ENCODE measurements around the gene POLR2L. TPM values are rescaled to one million over a fixed set of nuclear protein-coding genes. Genes with fewer than 3 reads are reported as not detected.
A peak's percentile ranks its signal among the peaks of the same experiment; 100 is the strongest.

The POLR2L gene
- total RNA-seq, 1 experiment from 2014 or later, result 118 TPM

DNA sequence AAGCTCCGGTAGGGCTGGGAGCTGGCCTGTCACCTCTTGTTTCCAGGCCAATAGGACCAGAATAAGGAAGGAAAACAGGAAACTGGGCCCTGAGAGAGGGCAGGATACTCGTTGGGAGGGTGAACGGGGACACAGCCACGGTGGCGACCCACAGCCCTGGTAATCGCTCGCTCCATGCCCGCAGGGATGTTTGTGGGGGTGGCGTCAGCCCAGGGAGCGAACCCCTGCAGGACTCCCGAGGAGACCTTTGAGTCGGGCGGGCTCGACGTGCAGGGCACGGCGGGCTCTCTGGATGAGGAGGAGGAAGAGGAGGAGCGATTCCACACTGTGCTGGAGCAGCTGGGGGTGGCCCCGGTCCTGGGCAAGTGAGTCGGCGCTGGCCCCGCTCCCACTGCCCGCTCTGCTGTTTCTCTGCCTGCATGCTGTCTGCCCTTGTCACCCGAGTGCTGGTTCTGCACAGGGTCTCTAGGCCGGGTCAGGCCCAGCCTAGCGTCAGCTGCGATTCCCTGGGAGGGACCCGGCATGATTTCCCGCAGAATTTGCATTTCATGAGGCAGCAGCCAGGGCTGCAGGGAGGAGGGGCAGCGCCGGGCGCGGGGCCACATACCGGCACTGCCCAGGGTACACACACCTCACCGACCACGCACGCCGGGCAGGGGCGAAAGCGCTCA lies 13.0 kb downstream of the POLR2L start:
- Mint-ChIP-seq H3K36me3 (ENCODE audit: insufficient read depth, unreplicated experiment) (peaks cover 20% of the 10 kb centered on the region), H3K9me3 (ENCODE audit: unreplicated experiment) (no peaks in the 10 kb centered on the region), H3K4me3 (ENCODE audit: unreplicated experiment) (no peak overlapping the region), H3K4me1 (ENCODE audit: insufficient read depth, unreplicated experiment) (peaks cover 16% of the 10 kb centered on the region), H3K27me3 (ENCODE audit: insufficient read depth, unreplicated experiment) (no peaks in the 10 kb centered on the region), H3K27ac (ENCODE audit: low read depth, unreplicated experiment) (no peak overlapping the region)
- intact Hi-C loops (cut with micrococcal nuclease), result no loop called here
- DNase-seq (ENCODE audit: unreplicated experiment), result no peak
- TF ChIP-seq, protein P1, sequence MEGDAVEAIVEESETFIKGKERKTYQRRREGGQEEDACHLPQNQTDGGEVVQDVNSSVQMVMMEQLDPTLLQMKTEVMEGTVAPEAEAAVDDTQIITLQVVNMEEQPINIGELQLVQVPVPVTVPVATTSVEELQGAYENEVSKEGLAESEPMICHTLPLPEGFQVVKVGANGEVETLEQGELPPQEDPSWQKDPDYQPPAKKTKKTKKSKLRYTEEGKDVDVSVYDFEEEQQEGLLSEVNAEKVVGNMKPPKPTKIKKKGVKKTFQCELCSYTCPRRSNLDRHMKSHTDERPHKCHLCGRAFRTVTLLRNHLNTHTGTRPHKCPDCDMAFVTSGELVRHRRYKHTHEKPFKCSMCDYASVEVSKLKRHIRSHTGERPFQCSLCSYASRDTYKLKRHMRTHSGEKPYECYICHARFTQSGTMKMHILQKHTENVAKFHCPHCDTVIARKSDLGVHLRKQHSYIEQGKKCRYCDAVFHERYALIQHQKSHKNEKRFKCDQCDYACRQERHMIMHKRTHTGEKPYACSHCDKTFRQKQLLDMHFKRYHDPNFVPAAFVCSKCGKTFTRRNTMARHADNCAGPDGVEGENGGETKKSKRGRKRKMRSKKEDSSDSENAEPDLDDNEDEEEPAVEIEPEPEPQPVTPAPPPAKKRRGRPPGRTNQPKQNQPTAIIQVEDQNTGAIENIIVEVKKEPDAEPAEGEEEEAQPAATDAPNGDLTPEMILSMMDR (IDR thresholded peaks at IDR 0.05; ENCODE audit: unreplicated experiment), result no peak
- POLR2A ChIA-PET, result interaction anchor here (1.0 to 11.4 kb wide), 3 partner anchors 8 to 32 kb away, joined by 3 to 274 read pairs (median 4); partner anchors contain the start of gene PNPLA2
- CTCF ChIA-PET, result no interaction called here
- no TSS peak for BruUV-seq (replicated peaks)

DNA sequence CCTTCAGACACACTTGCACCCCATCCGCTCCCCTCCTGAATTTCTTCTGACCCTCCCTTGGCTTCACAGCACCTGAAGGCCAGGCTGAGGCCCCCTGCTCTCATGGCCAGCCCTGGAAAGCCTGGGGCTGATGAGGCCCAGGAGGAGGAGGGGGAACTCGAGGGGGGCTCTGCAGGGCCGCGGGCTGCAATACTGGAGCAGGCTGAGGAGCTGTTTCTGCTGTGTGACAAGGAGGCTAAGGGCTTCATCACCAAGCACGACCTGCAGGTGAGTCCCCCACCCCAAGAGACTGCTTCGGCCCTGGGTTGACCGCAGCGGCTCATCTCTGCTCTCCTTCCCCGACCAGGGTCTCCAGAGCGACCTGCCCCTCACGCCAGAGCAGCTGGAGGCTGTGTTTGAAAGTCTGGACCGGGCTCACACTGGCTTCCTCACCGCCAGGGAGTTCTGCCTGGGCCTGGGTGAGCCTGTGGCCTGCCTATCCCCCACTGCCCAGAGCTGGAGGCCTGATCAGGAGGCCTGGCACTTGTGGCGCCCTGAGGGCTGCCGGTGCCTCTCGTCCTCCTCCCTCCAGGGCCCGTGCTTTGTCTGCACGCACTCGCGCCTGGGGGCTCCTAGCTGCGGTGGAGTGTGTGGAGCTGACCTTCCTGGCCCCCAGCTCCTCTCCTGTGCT lies 13.7 kb downstream of the POLR2L start:
- no peak for DNase-seq (ENCODE audit: unreplicated experiment)
- ChIA-PET POLR2A (interaction anchor here (0.7 to 11.4 kb wide), 4 partner anchors 8 to 291 kb away, joined by 3 to 274 read pairs (median 3); partner anchors contain the start of genes EPS8L2, LRRC56 and PNPLA2), CTCF (no interaction called here)
- Mint-ChIP-seq H3K4me3 (ENCODE audit: unreplicated experiment) (peak overlapping the region; percentile 36), H3K27me3 (ENCODE audit: insufficient read depth, unreplicated experiment) (no peaks in the 10 kb centered on the region), H3K36me3 (ENCODE audit: insufficient read depth, unreplicated experiment) (peaks cover 18% of the 10 kb centered on the region), H3K4me1 (ENCODE audit: insufficient read depth, unreplicated experiment) (peaks cover 10% of the 10 kb centered on the region), H3K9me3 (ENCODE audit: unreplicated experiment) (no peaks in the 10 kb centered on the region), H3K27ac (ENCODE audit: low read depth, unreplicated experiment) (no peak overlapping the region)
- no TSS peak for BruUV-seq (replicated peaks)
- intact Hi-C loops (cut with micrococcal nuclease), result no loop called here
- TF ChIP-seq, protein P1 (IDR thresholded peaks at IDR 0.05; ENCODE audit: unreplicated experiment), result no peak

DNA sequence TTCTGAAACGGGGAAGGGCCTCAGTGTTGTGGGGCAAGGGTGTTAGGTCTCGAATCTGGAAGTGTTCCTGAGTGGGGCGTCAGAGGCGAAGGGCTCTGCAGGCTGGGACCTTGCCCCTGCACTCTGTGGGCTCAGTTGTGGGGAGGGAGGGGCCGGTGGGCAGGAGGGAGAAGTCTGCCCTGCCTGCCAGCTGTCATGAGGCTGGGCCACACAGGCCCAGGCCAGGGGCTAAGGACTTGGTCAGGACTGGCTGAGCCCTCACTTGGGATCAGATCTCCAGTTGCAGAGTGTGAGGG lies 14.5 kb downstream of the POLR2L start, which contains the start of gene CRACR2B:
CRACR2B (plus strand) TSS at position 23 of the 296 bp plus-strand sequence. CDS start 689 bp downstream, outside the sequence.
- peaks cover 10% of the 10 kb centered on the region for H3K4me1 Mint-ChIP-seq (ENCODE audit: insufficient read depth, unreplicated experiment)
- no peaks in the 10 kb centered on the region for H3K27me3 Mint-ChIP-seq (ENCODE audit: insufficient read depth, unreplicated experiment)
- BruUV-seq (replicated peaks), result no TSS peak
- intact Hi-C loops (cut with micrococcal nuclease), result no loop called here
- ChIA-PET CTCF (interaction anchor here (0.7 kb wide), 1 partner anchor 370 kb away, joined by 9 read pairs; no protein-coding TSS in a partner anchor), POLR2A (interaction anchor here (0.6 to 1.2 kb wide), 2 partner anchors 72 to 122 kb away, joined by 3 read pairs; partner anchors contain the start of gene EPS8L2)
- DNase-seq (ENCODE audit: unreplicated experiment), result no peak
- H3K36me3 Mint-ChIP-seq (ENCODE audit: insufficient read depth, unreplicated experiment), result peaks cover 25% of the 10 kb centered on the region
- no peaks in the 10 kb centered on the region for H3K9me3 Mint-ChIP-seq (ENCODE audit: unreplicated experiment)
- H3K4me3 Mint-ChIP-seq (ENCODE audit: unreplicated experiment), result peak within 1 kb of the TSS; percentile 36
- H3K27ac Mint-ChIP-seq (ENCODE audit: low read depth, unreplicated experiment), result no peak within 1 kb of the TSS
- TF ChIP-seq, protein P1 (IDR thresholded peaks at IDR 0.05; ENCODE audit: unreplicated experiment), result no peak

DNA sequence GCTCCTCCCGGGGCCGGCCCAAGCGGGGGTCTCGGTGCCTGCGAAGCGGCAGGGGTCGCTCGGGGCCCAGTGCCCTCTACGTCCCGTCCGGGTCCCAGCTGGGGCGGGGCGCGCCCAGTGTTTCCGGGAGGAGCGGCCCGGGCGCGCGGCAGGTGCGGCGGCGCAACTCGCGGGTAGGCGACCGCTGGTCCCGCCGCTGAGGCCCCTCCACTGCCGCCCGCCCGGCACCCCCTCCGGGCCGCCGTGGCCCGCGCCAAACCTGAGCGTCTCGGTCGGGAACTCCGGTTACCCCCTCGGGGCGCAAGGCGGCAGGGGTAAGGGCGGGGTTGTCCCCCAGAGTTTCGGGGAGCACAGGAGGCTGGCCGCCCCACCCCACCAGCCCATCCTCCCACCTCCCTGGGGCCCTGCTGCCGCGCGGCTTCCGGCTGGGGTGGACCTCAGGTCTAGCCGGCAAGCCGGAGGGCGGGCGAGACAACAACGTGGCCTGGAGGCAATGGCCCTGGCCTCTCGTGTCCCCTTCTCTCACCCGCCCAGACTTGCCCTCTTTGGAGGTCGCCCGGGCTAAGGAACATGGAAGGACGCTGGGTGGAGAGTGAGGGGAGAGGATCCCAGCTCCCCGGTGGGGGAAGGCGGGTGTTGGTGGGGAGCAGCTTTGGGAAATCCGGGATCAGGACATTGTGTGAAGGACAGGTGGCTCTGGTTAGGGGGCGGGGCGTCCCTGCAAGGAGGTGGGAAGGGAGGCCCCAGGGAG lies 15.0 kb downstream of the POLR2L start:
- peaks cover 12% of the 10 kb centered on the region for H3K4me1 Mint-ChIP-seq (ENCODE audit: insufficient read depth, unreplicated experiment)
- H3K36me3 Mint-ChIP-seq (ENCODE audit: insufficient read depth, unreplicated experiment), result peaks cover 31% of the 10 kb centered on the region
- TF ChIP-seq, protein P1 (IDR thresholded peaks at IDR 0.05; ENCODE audit: unreplicated experiment), result no peak
- CTCF ChIA-PET, result interaction anchor here (0.7 kb wide), 1 partner anchor 370 kb away, joined by 9 read pairs; no protein-coding TSS in a partner anchor
- intact Hi-C loops (cut with micrococcal nuclease), result no loop called here
- H3K4me3 Mint-ChIP-seq (ENCODE audit: unreplicated experiment), result peak overlapping the region; percentile 36
- no TSS peak for BruUV-seq (replicated peaks)
- no peaks in the 10 kb centered on the region for H3K27me3 Mint-ChIP-seq (ENCODE audit: insufficient read depth, unreplicated experiment)
- no peak for DNase-seq (ENCODE audit: unreplicated experiment)
- no peaks in the 10 kb centered on the region for H3K9me3 Mint-ChIP-seq (ENCODE audit: unreplicated experiment)
- POLR2A ChIA-PET, result interaction anchor here (0.6 to 1.2 kb wide), 3 partner anchors 71 to 169 kb away, joined by 3 read pairs; partner anchors contain the start of gene EPS8L2
- H3K27ac Mint-ChIP-seq (ENCODE audit: low read depth, unreplicated experiment), result no peak overlapping the region

Data from MCF 10A (cell line).